Measurements from ENCODE around the gene HLF.

DNA sequence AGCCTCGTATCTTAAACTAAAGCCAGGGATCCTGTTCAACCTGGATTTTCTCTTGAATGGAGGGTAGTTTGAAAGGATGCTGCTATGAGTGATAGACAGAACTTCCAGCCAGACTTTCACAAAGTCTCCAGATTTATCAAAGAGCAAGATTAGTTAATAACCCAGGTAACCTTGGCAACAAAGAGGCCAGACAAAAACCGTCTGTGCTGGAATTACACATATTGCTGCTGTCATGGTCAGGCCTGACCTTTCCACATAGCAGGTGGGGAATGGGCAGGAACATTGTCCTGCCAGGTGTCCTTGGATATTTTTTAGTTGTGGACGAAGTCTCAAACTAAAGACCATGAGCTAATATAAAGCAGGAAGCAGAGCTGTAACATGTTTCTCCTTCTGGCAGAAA is 52.5 kb downstream of the HLF start:
- TF ChIP-seq CTCF (IDR thresholded peaks at IDR 0.05) (no peak), POLR2A (IDR thresholded peaks at IDR 0.05) (no peak)

Data from Peyer's patch (tissue), 4 donors.